Natural killer cell (primary cell): ENCODE measurements around the gene SIPA1L3. TPM values are rescaled to one million over a fixed set of nuclear protein-coding genes. Genes with fewer than 3 reads are reported as not detected.

Experiments
- ATAC-seq, 3 donors: fragments of 150-1000 bp in 2 of 3; fragments of 200-7000 bp in 1 of 3; cut with Tn5 transposase; 1 replicate in 1 of 3; 2 replicates in 2 of 3; pipeline ENCODE4 v1.10.0; 2021; ENCODE audit warnings: mild to moderate bottlenecking in 2 of 3, moderate library complexity in 2 of 3
- DNase-seq, 2 donors: peaks; one replicate each; pipeline versions ENCODE4 v3.0.0 to v3.0.0-alpha.2; 2013 to 2021; ENCODE audit warnings: mixed read lengths in 1 of 2
- H3K27ac ChIP-seq: one replicate; pipeline ENCODE4 v1.5.1; 2013; ENCODE audit warnings: mild to moderate bottlenecking, low read length
- H3K27me3 ChIP-seq: one replicate; pipeline ENCODE4 v1.6.1; 2013; ENCODE audit warnings: low read length; ENCODE audit not compliant: control insufficient read depth, insufficient read depth
- H3K36me3 ChIP-seq: one replicate; pipeline ENCODE4 v1.6.1; 2013; ENCODE audit warnings: low read length; ENCODE audit not compliant: control insufficient read depth, insufficient read depth
- H3K4me1 ChIP-seq: one replicate; pipeline ENCODE4 v1.6.1; 2013; ENCODE audit warnings: low read length; ENCODE audit not compliant: control insufficient read depth, insufficient read depth
- H3K4me3 ChIP-seq: one replicate; pipeline ENCODE4 v1.5.1; 2013; ENCODE audit warnings: low read length
- H3K9me3 ChIP-seq: one replicate; pipeline ENCODE4 v1.6.1; 2013; ENCODE audit warnings: low read length; ENCODE audit not compliant: control insufficient read depth, insufficient read depth
- H3K27ac Mint-ChIP-seq, 2 donors: one replicate each; pipeline ENCODE4 v1.8.0; 2022; ENCODE audit warnings: mild to moderate bottlenecking in 2 of 2, mixed read lengths in 2 of 2, moderate library complexity in 1 of 2
- H3K27me3 Mint-ChIP-seq, 2 donors: one replicate each; pipeline ENCODE4 v1.8.0; 2022; ENCODE audit warnings: low read depth in 2 of 2, mixed read lengths in 2 of 2
- H3K36me3 Mint-ChIP-seq: one replicate; pipeline ENCODE4 v1.8.0; 2022; ENCODE audit warnings: mixed read lengths
- H3K4me1 Mint-ChIP-seq, 2 donors: one replicate each; pipeline ENCODE4 v1.8.0; 2022; ENCODE audit warnings: mixed read lengths in 2 of 2
- H3K4me3 Mint-ChIP-seq: one replicate; pipeline ENCODE4 v1.8.0; 2022; ENCODE audit warnings: mild to moderate bottlenecking, moderate library complexity, mixed read lengths
- H3K9me3 Mint-ChIP-seq, 2 donors: one replicate each; pipeline ENCODE4 v1.8.0; 2022; ENCODE audit warnings: mixed read lengths in 2 of 2
- CTCF ChIP-seq: fragments of 200-600 bp; IDR thresholded peaks from one replicate; pipeline ENCODE4 v1.8.0; 2022; ENCODE audit warnings: antibody characterized with exemption
- WGBS: methylation state at CpG from one replicate; pipeline ENCODE4 v1.1.7; 2013; ENCODE audit warnings: missing lambda C conversion rate; ENCODE audit not compliant: insufficient coverage; 5-methylcytosine and 5-hydroxymethylcytosine counted together
- intact Hi-C: fragments of 100-400 bp; cut with micrococcal nuclease; formaldehyde crosslinking; loops from one replicate; pipeline ENCODE4 v1.14.2; 2022
- total RNA-seq, 4 donors: library from RNA; stranded (reverse); fragments of 120-200 nt in 1 of 4; gene quantifications; one replicate each; pipeline versions ENCODE4 v1.2.3 to v1.2.4, GENCODE V29; 2013 to 2022

Gene SIPA1L3
- total RNA-seq, 3 donors from 2014 or later (not counting 1 experiment from before 2014, with no cell fraction given) = 34.4 to 35.8 (median 35.4) TPM

GRCh38 chr19:38196948-38197656 is 290.1 kb downstream of the SIPA1L3 start:
- H3K4me3 Mint-ChIP-seq = no peak overlapping the region
- peaks cover 5% of the 10 kb centered on the region for H3K36me3 Mint-ChIP-seq
- no peak for TF ChIP-seq CTCF
- peaks cover 3% of the 10 kb centered on the region for H3K36me3 ChIP-seq
- H3K4me3 ChIP-seq = no peak overlapping the region
- no peaks in the 10 kb centered on the region for H3K27me3 Mint-ChIP-seq
- no peak overlapping the region for H3K27ac Mint-ChIP-seq
- no peaks in the 10 kb centered on the region for H3K9me3 ChIP-seq
- H3K4me1 Mint-ChIP-seq = peaks cover 4 to 8% of the 10 kb centered on the region in 2 donors
- no peak overlapping the region for H3K27ac ChIP-seq
- ATAC-seq (no peak), DNase-seq (no peak)
- H3K9me3 Mint-ChIP-seq = no peaks in the 10 kb centered on the region
- 97% methylated on average over 23 of the region's 23 CpGs for WGBS
- intact Hi-C loops = no loop called here
- H3K4me1 ChIP-seq = no peaks in the 10 kb centered on the region
- H3K27me3 ChIP-seq = no peaks in the 10 kb centered on the region

GRCh38 chr19:38197937-38198704 is 291.1 kb downstream of the SIPA1L3 start:
- Mint-ChIP-seq H3K4me1 (peaks cover 9 to 14% of the 10 kb centered on the region in 2 donors), H3K36me3 (peaks cover 10% of the 10 kb centered on the region), H3K27me3 (no peaks in the 10 kb centered on the region), H3K9me3 (no peaks in the 10 kb centered on the region), H3K4me3 (no peak overlapping the region), H3K27ac (no peak overlapping the region)
- DNase-seq = no peak
- intact Hi-C loops = no loop called here
- no peak overlapping the region for H3K27ac ChIP-seq
- TF ChIP-seq CTCF = no peak
- no peaks in the 10 kb centered on the region for H3K9me3 ChIP-seq
- peaks cover 2% of the 10 kb centered on the region for H3K36me3 ChIP-seq
- no peak overlapping the region for H3K4me3 ChIP-seq
- no peak for ATAC-seq
- H3K27me3 ChIP-seq = no peaks in the 10 kb centered on the region
- WGBS = 95% methylated on average over 25 of the region's 25 CpGs
- no peaks in the 10 kb centered on the region for H3K4me1 ChIP-seq

GRCh38 chr19:38199340-38199739 is 292.3 kb downstream of the SIPA1L3 start:
- no peaks in the 10 kb centered on the region for H3K9me3 ChIP-seq
- no peak for DNase-seq
- intact Hi-C loops = no loop called here
- H3K36me3 ChIP-seq = peaks cover 2% of the 10 kb centered on the region
- no peak overlapping the region for H3K27ac ChIP-seq
- no peak overlapping the region for H3K4me3 ChIP-seq
- over 99% methylated on average over 9 of the region's 11 CpGs for WGBS
- no peak overlapping the region for H3K27ac Mint-ChIP-seq
- H3K4me3 Mint-ChIP-seq = no peak overlapping the region
- no peaks in the 10 kb centered on the region for H3K9me3 Mint-ChIP-seq
- no peaks in the 10 kb centered on the region for H3K4me1 ChIP-seq
- no peaks in the 10 kb centered on the region for H3K27me3 Mint-ChIP-seq
- peaks cover 9 to 14% of the 10 kb centered on the region in 2 donors for H3K4me1 Mint-ChIP-seq
- ATAC-seq = no peak
- no peaks in the 10 kb centered on the region for H3K27me3 ChIP-seq
- peaks cover 10% of the 10 kb centered on the region for H3K36me3 Mint-ChIP-seq
- TF ChIP-seq CTCF = no peak
